Ishikawa (cell line): ENCODE results near the gene ETDA.
A peak's percentile ranks its signal among the peaks of the same experiment; 100 is the strongest.
"Not testable (repeated sequence)": the region's sequence is repeated elsewhere in the genome, so short reads cannot be mapped to it uniquely, and the experiment has no call there.

Source experiments
- CEBPB ChIP-seq: IDR thresholded peaks from 2 replicates; pipeline ENCODE4 v1.6.1; 2012
- CREB1 ChIP-seq: IDR thresholded peaks from 2 replicates; pipeline ENCODE4 v1.6.1; 2012; ENCODE audit warnings: low read depth
- EGR1 ChIP-seq: IDR thresholded peaks from 2 replicates; pipeline ENCODE4 v1.6.1; 2012
- EP300 ChIP-seq: IDR thresholded peaks from 2 replicates; pipeline ENCODE4 v1.6.1; 2012; ENCODE audit warnings: borderline replicate concordance
- FOXM1 ChIP-seq: IDR thresholded peaks from 2 replicates; pipeline ENCODE4 v1.6.1; 2012; ENCODE audit warnings: low read depth, borderline replicate concordance
- MAX ChIP-seq: IDR thresholded peaks from 2 replicates; pipeline ENCODE4 v1.6.1; 2012
- NFIC ChIP-seq: IDR thresholded peaks from 2 replicates; pipeline ENCODE4 v1.6.1; 2012
- RAD21 ChIP-seq: IDR thresholded peaks from 2 replicates; pipeline ENCODE4 v1.6.1; 2012; ENCODE audit warnings: low read depth
- REST ChIP-seq: IDR thresholded peaks from 2 replicates; pipeline ENCODE4 v1.6.1; 2012; ENCODE audit warnings: low read depth, mild to moderate bottlenecking
- TAF1 ChIP-seq: IDR thresholded peaks from 2 replicates; pipeline ENCODE4 v1.6.1; 2012; ENCODE audit warnings: low read depth, mild to moderate bottlenecking
- TCF12 ChIP-seq: IDR thresholded peaks from 2 replicates; pipeline ENCODE4 v1.6.1; 2012; ENCODE audit warnings: low read depth
- TEAD4 ChIP-seq: IDR thresholded peaks from 2 replicates; pipeline ENCODE4 v1.6.1; 2012
- USF1 ChIP-seq: IDR thresholded peaks from 2 replicates; pipeline ENCODE4 v1.6.1; 2012
- YY1 ChIP-seq: IDR thresholded peaks from 2 replicates; pipeline ENCODE4 v1.6.1; 2012; ENCODE audit warnings: low read depth
- ZBTB7A ChIP-seq: IDR thresholded peaks from 2 replicates; pipeline ENCODE4 v1.6.1; 2012; ENCODE audit warnings: low read depth

The ETDA gene

GRCh38 chrX:135252011-135252518, at the start of gene ETDA:
Gene ETDA, plus strand, starts transcription at chrX:135252061. Its CDS starts 1,216 bp downstream, at chrX:135253277.
- not testable (repeated sequence) for TF ChIP-seq ZBTB7A, FOXM1, CREB1

GRCh38 chrX:135206427-135206826, 45.4 kb upstream of the ETDA start:
- peak; percentile 35 for TF ChIP-seq RAD21

GRCh38 chrX:135213200-135213844, 38.5 kb upstream of the ETDA start:
- TF ChIP-seq TCF12 (no peak), RAD21 (no peak), YY1 (no peak), REST (no peak), FOXM1 (no peak), EGR1 (no peak), EP300 (no peak), CEBPB (no peak), ZBTB7A (no peak), MAX (no peak), NFIC (no peak), TEAD4 (no peak)

GRCh38 chrX:135256923-135257322, 5.1 kb downstream of the ETDA start:
- TF ChIP-seq NFIC (no peak), CEBPB (no peak), TAF1 (no peak)

- no peak for TF ChIP-seq TAF1
- no peak for TF ChIP-seq MAX
- TF ChIP-seq USF1, result no peak
- no peak for TF ChIP-seq REST
- no peak for TF ChIP-seq YY1
- TF ChIP-seq NFIC, result no peak
- TF ChIP-seq RAD21, result no peak
- no peak for TF ChIP-seq EP300
- TF ChIP-seq CREB1, result no peak
- no peak for TF ChIP-seq EGR1
- no peak for TF ChIP-seq TEAD4
- no peak for TF ChIP-seq ZBTB7A
Observed at GRCh38 chrX:135257469-135257868, 5.6 kb downstream of the ETDA start.

- TF ChIP-seq EGR1 (no peak), TEAD4 (no peak), TCF12 (no peak), CEBPB (no peak), REST (no peak), USF1 (no peak), NFIC (no peak), MAX (no peak)
Observed at GRCh38 chrX:135264206-135264605, 12.3 kb downstream of the ETDA start.
